ENCODE measurements around the gene OR4F6. TPM values are rescaled to one million over a fixed set of nuclear protein-coding genes. Genes with fewer than 3 reads are reported as not detected.

OR4F6 gene
- total RNA-seq, 1 experiment from 2014 or later = not detected

DNA sequence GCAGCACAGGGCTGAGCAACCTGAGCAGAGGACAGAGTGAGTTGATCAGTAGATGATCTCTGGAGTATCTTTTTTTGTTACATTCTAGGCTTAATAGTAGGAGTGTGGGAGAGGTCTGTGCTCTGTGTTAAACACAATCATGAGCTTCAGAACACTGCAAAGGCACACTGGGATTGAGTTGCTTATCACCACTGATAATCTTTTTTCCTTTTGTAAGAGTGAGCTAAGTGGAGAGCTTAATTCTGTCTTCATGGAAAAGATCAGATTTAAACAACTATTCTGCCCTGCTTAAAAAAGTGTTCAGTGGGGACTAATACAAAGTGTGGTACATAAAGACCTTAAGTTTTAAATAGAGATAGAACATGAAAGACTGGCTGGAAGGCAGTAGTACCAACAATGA lies 1.1 kb downstream of the OR4F6 start:
- Histone ChIP-seq H3K4ac (ENCODE audit: low read depth, low read length) (no peak overlapping the region), H2BK20ac (ENCODE audit: low read depth, low read length, poor library complexity, severe bottlenecking) (no peak overlapping the region), H3K18ac (ENCODE audit: insufficient read length, low read depth, low read length) (no peak overlapping the region), H2BK15ac (ENCODE audit: low read depth, low read length) (no peak overlapping the region), H2BK120ac (ENCODE audit: low read depth, low read length, poor library complexity, severe bottlenecking) (no peak overlapping the region), H2BK5ac (ENCODE audit: insufficient read length, low read length) (no peak overlapping the region), H3K79me1 (ENCODE audit: insufficient read depth, low read depth, low read length, poor library complexity, severe bottlenecking) (no peaks in the 10 kb centered on the region), H2AK5ac (ENCODE audit: insufficient read length, low read length) (no peak overlapping the region), H3K27ac (ENCODE audit: insufficient read length, low read depth, low read length) (no peak overlapping the region), H3K9ac (ENCODE audit: extremely low read depth, insufficient read length, low read length) (no peak overlapping the region), H4K91ac (ENCODE audit: insufficient read length, low read depth, low read length) (no peak overlapping the region), H4K5ac (ENCODE audit: insufficient read length, low read depth, low read length) (no peak overlapping the region), H2BK12ac (ENCODE audit: insufficient read length, low read depth, low read length) (no peak overlapping the region), H3K9me3 (ENCODE audit: control insufficient read depth, low read depth, low read length) (no peaks in the 10 kb centered on the region), H3K4me2 (ENCODE audit: insufficient read depth, insufficient read length, low read length) (no peak overlapping the region), H2AFZ (ENCODE audit: low read length) (no peak overlapping the region), H3K23me2 (ENCODE audit: insufficient read length, low read depth, low read length, poor library complexity, severe bottlenecking) (no peaks in the 10 kb centered on the region), H3K4me1 (ENCODE audit: insufficient read depth, low read length) (no peaks in the 10 kb centered on the region), H4K8ac (replicated peaks; ENCODE audit: insufficient read length, low read depth, low read length) (no peak overlapping the region), H3K23ac (ENCODE audit: insufficient read length, low read depth, low read length) (no peak overlapping the region), H3T11ph (ENCODE audit: low read length) (no peak overlapping the region), H4K20me1 (ENCODE audit: control insufficient read depth, insufficient read depth, insufficient read length) (no peaks in the 10 kb centered on the region), H3K56ac (ENCODE audit: insufficient read length, low read depth, low read length) (no peak overlapping the region), H3K27me3 (ENCODE audit: insufficient read depth, low read length) (no peaks in the 10 kb centered on the region), H3K79me2 (ENCODE audit: insufficient read depth, low read length) (no peaks in the 10 kb centered on the region), H3K14ac (ENCODE audit: insufficient read depth, low read length) (no peak overlapping the region)
- Mint-ChIP-seq H3K27ac (no peak overlapping the region), H3K27me3 (ENCODE audit: low read depth) (peaks cover 6% of the 10 kb centered on the region), H3K4me3 (no peak overlapping the region), H3K4me1 (no peaks in the 10 kb centered on the region), H3K36me3 (ENCODE audit: insufficient read depth in 1 of 3, low read depth in 3 of 3) (no peaks in the 10 kb centered on the region), H3K9me3 (no peaks in the 10 kb centered on the region; a peak in 1 of 5 replicates)
- DNase-seq = no peak
- TF ChIP-seq, protein P1, sequence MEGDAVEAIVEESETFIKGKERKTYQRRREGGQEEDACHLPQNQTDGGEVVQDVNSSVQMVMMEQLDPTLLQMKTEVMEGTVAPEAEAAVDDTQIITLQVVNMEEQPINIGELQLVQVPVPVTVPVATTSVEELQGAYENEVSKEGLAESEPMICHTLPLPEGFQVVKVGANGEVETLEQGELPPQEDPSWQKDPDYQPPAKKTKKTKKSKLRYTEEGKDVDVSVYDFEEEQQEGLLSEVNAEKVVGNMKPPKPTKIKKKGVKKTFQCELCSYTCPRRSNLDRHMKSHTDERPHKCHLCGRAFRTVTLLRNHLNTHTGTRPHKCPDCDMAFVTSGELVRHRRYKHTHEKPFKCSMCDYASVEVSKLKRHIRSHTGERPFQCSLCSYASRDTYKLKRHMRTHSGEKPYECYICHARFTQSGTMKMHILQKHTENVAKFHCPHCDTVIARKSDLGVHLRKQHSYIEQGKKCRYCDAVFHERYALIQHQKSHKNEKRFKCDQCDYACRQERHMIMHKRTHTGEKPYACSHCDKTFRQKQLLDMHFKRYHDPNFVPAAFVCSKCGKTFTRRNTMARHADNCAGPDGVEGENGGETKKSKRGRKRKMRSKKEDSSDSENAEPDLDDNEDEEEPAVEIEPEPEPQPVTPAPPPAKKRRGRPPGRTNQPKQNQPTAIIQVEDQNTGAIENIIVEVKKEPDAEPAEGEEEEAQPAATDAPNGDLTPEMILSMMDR (conservative IDR thresholded peaks at IDR 0.05) = no peak
